ENCODE measurements around the gene ARMCX6. TPM values are rescaled to one million over a fixed set of nuclear protein-coding genes. Genes with fewer than 3 reads are reported as not detected.
"Not testable (repeated sequence)": the region's sequence is repeated elsewhere in the genome, so short reads cannot be mapped to it uniquely, and the experiment has no call there.

Gene ARMCX6
- total RNA-seq, 1 experiment from 2014 or later: 32.2 TPM

DNA sequence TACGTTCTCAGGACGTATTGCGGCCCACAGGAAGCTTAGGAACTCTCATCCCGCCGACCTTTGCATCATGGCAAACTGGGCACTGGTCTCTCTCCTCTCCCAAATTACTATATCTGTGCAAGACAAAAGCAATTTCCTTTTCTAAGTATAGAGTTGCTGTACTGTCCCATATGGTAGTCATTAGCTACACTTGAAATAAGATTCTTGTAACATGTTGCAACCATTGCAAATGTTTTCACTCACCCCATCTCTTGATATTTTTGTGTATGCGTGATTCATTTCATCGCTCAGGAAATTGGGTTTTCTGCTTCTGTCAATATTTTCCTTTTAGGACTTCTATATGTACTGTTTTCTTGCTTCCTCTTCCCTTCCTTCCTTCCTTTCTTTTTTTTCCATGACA lies 15.7 kb downstream of the ARMCX6 start:
- ChIA-PET POLR2A (no interaction called here), RAD21 (ENCODE audit: low non-redundant PET in 1 of 2, low total read pairs in 2 of 2, uncharacterized antibody in 2 of 2, unreplicated experiment in 2 of 2) (no interaction called here), CTCF (no interaction called here)
- H2AFZ ChIP-seq (ENCODE audit: low read depth, low read length, poor library complexity, severe bottlenecking): no peak overlapping the region
- ATAC-seq: no peak
- no peaks in the 10 kb centered on the region for H3K4me1 ChIP-seq (ENCODE audit: control insufficient read depth in 1 of 2, insufficient read depth in 2 of 2, low read length in 2 of 2)
- DNase-seq (ENCODE audit: low read depth, low spot score): no peak
- H3K27ac ChIP-seq (ENCODE audit: low read depth, low read length): no peak overlapping the region
- no peaks in the 10 kb centered on the region for H3K27me3 ChIP-seq (ENCODE audit: insufficient read depth, low read length)
- no peaks in the 10 kb centered on the region for H3K9me3 ChIP-seq (ENCODE audit: control insufficient read depth in 1 of 2, insufficient read depth in 1 of 2, low read depth in 1 of 2, low read length in 2 of 2)
- H3K4me3 ChIP-seq (replicated peaks in 1 of 2; ENCODE audit: low read depth in 1 of 2, low read length in 2 of 2): no peak overlapping the region
- no peaks in the 10 kb centered on the region for H3K36me3 ChIP-seq (ENCODE audit: control insufficient read depth in 1 of 2, insufficient read depth in 2 of 2, low read length in 2 of 2)
- no peaks in the 10 kb centered on the region for H3K79me2 ChIP-seq (ENCODE audit: insufficient read depth, low read length)
- TF ChIP-seq FOSL1 (IDR thresholded peaks at IDR 0.05; ENCODE audit: low read depth) (no peak), YY1 (IDR thresholded peaks at IDR 0.05; ENCODE audit: extremely low read depth, insufficient replicate concordance, low read depth, low read length) (no peak)
- BruUV-seq (replicated peaks): no TSS peak
- H3K4me2 ChIP-seq (ENCODE audit: low read length): no peak overlapping the region
- H4K20me1 ChIP-seq (ENCODE audit: insufficient read depth): no peaks in the 10 kb centered on the region
- H3K9ac ChIP-seq (ENCODE audit: low read length): no peak overlapping the region
- intact Hi-C loops (cut with micrococcal nuclease): no loop called here
- no peaks in the 10 kb centered on the region for H3K9me2 ChIP-seq (ENCODE audit: insufficient read depth)

DNA sequence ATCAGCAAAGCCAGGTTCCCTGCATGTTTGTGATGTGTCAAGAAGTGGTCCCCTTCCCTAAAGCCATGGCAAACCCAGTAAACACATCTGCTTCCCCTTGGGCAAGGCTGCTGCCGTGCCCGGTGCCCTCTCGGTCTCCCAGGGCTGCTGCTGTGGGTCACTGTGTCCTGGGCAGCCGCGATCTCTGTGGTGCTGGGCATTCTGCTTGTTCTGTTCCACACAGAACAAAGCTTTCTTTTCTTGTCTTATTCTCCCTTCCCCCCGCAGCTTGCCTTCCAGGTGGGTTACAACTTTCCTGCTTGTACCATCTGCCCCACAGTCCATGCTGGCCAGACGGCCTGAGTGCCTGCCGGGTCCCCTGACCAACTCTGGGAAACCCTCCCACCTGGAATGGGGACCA lies 18.2 kb downstream of the ARMCX6 start:
- CTCF ChIA-PET; DNase-seq (ENCODE audit: low read depth, low spot score); H2AFZ ChIP-seq (ENCODE audit: low read depth, low read length, poor library complexity, severe bottlenecking); H3K4me1 ChIP-seq (ENCODE audit: control insufficient read depth in 1 of 2, insufficient read depth in 2 of 2, low read length in 2 of 2); H3K27ac ChIP-seq (ENCODE audit: low read depth, low read length); H3K79me2 ChIP-seq (ENCODE audit: insufficient read depth, low read length); H3K9me2 ChIP-seq (ENCODE audit: insufficient read depth); H3K9ac ChIP-seq (ENCODE audit: low read length); POLR2A ChIA-PET; H3K27me3 ChIP-seq (ENCODE audit: insufficient read depth, low read length); ATAC-seq; H3K9me3 ChIP-seq (ENCODE audit: control insufficient read depth in 1 of 2, insufficient read depth in 1 of 2, low read depth in 1 of 2, low read length in 2 of 2); H3K4me3 ChIP-seq (replicated peaks in 1 of 2; ENCODE audit: low read depth in 1 of 2, low read length in 2 of 2); BruUV-seq (replicated peaks); RAD21 ChIA-PET (ENCODE audit: low non-redundant PET in 1 of 2, low total read pairs in 2 of 2, uncharacterized antibody in 2 of 2, unreplicated experiment in 2 of 2); H3K4me2 ChIP-seq (ENCODE audit: low read length); H3K36me3 ChIP-seq (ENCODE audit: control insufficient read depth in 1 of 2, insufficient read depth in 2 of 2, low read length in 2 of 2); H4K20me1 ChIP-seq (ENCODE audit: insufficient read depth): not testable (repeated sequence)
- intact Hi-C loops (cut with micrococcal nuclease): loop anchor here (5.0 kb wide), 3 partner anchors 182 to 918 kb away; partner anchors contain the start of gene TMSB15A
